GM21381 (cell line): ENCODE measurements around the gene TGFBR3.

Experiments used
- ATAC-seq: cut with Tn5 transposase; IDR thresholded peaks from one replicate; pipeline ENCODE4 v1.9.1; 2021; ENCODE audit warnings: mild to moderate bottlenecking, moderate library complexity; ENCODE audit not compliant: unreplicated experiment

The TGFBR3 gene

DNA sequence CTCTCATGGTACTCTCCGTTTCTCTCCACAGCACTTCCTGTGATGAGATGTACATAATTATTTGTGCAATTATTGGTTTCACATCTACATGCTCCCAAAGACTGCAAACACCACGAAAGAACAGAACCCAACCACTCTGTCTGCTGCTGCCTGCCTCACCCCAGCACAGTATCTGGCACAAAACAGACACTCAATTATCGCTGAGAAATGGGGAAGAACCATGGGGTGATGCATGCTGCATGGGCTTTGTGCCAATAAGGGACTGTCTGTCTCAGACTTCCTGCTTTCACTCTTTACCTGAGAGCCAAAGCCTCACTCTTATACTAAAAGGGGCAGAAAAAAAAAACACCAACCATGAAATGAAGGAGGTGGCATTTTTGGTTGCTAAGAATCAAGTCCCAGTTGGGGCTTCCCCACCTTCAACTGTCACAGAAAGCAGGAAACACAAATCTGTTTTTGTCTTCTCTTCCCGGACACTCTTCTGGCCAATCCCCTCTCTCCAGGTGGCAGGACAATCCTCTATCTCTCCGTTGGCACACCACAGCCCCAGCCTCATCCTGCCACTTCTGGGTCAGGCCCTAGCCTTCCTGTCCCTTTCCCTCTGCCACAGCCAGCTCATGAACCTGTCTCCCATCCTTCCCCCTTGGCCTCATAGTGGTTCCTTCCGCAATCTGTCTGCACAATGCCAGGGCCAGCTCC, 82.0 kb downstream of the TGFBR3 start:
- peak; percentile 82 for ATAC-seq

DNA sequence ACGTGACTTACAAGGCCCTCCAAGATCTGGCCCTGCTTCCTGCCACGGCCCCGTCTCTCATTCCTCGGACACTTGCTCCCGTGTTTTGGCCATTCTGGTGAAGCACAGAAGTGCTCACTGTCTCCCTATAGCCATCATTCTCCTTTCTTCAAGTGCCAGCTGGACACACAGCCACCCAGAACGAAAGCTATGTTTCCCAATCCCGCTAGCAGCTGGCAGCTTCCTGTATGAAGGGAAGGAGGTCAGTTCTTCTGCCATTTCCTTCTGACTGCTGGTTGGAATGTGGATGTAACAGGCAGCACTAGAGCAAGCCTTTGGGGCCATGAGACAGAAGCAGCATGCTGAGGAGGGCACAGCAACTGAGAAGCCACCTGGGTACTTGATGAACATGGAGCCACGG, 82.8 kb downstream of the TGFBR3 start:
- no peak for ATAC-seq

DNA sequence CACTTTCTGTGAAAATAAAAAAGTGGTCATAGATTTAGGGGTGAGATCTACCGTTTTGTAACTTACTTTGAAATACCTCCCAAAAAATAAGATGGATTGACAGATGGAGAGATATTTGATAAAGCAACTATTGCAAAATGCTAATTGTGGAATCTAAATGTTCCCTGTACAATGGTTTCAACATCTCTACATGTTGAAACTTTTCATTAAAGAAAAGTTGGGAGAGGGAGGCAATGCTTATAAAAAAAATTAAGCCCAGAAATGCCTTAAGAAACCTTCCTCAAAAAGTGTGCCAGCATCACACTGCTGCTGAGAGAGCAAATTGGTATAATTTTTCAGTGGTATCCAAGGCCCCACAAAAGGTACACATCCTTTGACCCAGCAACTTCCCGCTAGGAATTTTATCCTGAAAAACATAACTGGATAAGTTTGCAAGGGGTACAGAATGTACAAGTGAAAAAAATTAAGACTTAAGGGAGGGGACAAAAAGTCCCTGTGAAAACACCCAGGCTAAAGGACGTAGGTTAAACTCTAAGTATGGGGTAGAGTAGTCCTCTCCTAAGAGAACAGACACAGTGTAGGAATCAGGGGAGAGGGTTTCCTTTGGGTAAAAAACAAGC, 84.3 kb downstream of the TGFBR3 start:
- ATAC-seq = no peak

DNA sequence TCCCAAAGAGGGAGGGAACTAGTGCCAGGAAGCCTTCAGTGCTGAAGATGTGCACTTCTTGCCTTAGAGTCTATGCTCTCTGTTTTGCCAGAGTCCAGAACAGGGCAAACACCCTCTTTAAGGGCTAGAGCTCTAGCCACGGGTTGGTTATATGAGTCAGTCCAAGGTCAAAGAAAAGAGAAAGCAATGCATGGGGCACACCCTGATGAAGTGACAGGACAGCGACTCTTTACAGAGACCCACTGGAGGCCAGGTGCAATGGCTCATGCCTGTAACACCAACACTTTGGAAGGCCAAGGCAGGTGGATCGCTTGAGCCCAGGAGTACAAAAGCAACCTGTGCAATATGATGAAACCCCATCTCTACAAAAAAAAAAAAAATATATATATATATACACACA, 86.1 kb downstream of the TGFBR3 start:
- no peak for ATAC-seq

DNA sequence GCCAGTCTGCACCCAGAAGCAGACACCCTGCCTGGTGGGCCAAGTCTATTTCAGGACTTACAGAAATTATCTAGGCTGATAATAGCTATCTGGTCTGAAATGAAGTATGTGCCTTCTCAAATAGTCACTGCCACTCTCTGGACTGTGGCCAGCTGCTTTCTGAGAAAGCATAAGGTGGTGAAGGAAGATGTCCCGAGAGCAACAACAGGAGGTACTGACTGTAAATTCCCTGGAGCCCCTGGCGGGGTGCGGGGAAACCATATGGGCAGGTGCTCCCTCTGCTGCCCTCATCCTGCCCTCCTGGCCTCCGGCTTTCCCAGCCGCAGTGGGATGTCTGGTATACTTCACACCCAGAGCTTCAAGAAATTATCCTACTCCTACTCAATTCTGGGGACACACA, 86.8 kb downstream of the TGFBR3 start:
- no peak for ATAC-seq

- no peak for ATAC-seq
Measured at GRCh38 chr1:91798740-91799139, 87.2 kb downstream of the TGFBR3 start.

DNA sequence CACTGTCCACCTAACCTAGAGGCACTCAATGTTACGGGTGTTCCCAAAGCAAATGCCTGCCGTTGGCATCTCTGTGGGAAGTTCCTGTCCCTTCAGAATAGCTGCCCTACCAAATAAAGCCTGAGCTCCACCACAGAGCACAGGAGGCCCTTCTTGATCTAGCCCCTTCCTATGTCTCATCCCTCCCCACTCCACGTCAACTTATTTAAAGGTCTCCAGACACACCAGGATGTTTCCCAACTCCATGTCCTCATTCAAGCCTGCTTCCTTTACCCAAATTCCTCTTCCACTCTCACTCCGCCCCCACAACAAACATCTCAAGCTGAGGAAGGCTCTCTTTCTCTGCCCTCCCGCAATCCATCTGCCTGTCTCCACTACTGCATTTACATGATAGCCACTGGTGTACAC, 87.7 kb downstream of the TGFBR3 start:
- no peak for ATAC-seq

- ATAC-seq = no peak
Measured at GRCh38 chr1:91797164-91797563, 88.8 kb downstream of the TGFBR3 start.

DNA sequence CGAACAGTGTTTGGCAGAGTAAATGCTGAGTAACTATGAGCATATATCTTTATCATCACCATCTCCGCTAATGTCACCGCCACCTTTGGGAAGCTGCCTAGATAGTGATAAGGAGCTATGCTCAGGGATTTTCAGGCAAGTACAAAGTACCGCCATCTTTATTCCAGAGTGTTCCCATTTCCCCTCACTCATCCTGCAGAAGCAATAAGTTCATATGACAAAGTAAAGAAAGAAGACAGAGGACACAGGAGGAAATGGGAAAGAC, 89.6 kb downstream of the TGFBR3 start:
- ATAC-seq = no peak

DNA sequence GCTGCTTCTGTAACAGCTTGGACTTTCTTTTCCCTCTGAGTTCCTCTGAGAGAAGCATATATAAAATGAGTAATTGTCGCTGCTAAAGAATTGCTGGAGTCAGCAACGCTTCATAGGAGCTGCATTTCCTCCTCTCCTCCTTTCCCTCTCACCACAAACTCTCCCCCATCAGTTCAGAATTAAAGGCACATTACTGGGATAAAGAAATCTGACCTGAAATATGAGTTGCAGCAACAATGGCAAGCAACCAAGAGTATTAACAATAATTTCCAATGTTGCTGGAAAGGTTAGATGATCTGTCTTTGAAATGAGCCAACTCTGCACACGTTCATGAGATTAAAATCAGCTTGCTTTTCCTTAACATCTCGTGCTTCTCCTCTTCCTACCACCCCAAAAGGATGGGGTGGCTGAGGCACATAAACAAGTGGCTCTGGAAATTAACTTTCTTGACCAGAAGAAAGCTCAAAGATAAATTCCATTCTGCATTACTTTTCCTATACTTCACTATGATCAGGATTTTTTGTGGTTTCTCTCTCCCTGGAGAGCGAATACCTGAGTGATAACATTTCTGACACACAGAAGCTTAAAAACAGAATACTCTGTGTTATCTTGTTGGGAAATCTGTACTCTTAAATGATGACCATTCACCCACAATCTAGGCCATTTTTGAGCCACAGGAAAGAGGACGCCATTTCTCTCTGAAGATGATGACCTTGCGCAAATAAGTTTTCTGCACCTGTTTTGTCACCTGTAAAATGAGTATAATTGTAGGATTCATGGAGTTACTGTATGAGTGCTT, 90.2 kb downstream of the TGFBR3 start:
- ATAC-seq = no peak

- no peak for ATAC-seq
Measured at GRCh38 chr1:91793877-91794276, 92.1 kb downstream of the TGFBR3 start.

DNA sequence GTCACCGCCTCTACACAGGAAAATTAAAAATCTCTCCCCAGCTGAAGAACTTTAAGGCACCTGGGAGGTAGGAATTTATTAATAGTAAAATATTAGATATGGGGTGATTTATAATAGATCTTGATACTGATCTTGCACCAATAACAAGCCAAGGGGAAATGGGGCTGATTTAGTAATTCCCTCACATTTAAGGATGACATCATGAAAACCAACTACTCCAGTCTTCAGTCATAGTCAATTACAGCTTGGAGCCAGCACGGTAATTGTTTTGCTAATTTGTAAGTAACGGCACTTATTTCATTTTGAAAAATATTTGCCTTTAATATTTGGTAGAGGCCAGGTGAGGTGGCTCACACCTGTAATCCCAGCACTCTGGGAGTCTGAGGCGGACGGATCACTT, 92.8 kb downstream of the TGFBR3 start:
- no peak for ATAC-seq

DNA sequence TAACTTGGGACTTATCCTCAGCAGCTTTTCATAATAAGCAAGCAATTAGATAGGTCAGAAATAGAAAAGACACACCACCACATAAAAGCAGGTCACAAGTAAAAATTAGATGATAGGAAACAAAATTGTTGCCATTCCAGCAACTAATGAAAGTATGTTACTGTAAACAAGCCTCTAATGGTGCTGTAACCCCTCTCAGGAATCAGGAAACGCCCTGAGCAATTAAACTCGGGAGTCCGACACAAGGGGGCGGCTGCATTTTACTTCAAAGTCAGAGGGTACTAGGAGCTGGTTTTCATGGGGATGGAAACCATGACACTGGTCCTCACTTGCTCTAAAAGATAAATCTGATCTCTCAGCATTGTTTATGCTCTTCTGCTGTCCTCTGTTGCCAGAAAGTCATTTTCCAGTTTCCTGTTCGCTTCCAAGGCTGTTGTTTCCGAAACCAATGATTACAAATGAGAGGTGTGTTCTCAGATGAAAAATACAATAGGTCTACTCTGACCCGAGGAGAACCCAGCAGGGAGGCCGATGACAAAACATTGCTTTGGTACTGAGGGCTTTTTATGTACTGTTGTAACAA, 93.4 kb downstream of the TGFBR3 start:
- no peak for ATAC-seq

DNA sequence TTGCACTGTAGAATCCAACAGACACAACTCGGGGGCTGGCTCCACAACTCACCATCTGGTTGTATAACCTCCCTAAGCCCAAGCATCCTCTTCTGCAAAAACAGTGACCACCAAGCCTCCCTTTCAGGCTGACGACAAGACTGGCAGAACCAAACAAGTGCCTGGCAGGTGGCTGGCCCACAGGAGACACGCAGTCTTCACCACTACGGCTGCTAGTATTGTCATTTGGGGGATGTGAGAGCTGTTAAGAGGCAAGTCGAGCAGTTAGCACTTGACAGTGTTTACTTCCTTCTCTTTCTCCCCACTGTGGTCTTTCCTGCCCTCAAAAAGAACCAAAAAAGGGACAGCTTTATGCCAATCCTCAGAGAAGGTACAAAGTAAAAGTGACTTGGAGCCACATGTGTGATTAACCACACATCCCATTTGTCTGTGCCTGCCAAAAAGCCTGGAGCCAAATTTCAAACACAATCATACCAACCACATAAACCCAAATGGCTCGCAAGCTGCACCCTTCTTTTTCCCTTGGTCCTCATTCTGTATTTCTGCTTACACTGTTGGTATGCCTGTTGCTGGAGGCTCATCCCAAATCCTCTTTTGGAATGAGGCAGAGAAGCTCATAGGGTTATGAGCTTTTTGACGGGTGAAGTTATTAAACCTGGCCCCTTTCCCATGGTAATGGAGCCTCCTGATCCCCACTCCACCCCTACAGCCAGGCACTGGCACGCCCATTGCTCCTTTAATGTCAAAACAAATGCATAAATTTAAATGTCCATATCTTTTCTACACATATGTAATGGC, 94.1 kb downstream of the TGFBR3 start:
- ATAC-seq = no peak

DNA sequence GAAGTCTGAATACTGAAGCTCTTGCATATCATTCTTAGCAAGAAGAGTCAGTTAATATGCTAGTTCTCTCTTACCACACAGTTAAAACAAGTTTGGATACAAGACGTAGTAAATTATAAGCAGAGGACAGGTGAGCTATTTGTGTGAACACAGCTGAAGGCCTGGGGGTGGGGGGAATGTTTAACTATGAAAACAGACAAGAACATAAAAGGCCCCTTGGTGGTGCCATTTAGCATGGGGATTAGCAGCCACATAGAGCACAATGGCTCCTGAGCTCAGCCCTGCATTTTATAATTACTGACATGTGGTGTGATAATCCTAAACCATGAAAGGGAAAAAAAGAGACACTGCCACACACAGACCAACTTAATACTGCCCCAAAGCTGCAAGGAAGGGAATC, 94.8 kb downstream of the TGFBR3 start:
- no peak for ATAC-seq

- no peak for ATAC-seq
Measured at GRCh38 chr1:91790392-91790791, 95.6 kb downstream of the TGFBR3 start.

DNA sequence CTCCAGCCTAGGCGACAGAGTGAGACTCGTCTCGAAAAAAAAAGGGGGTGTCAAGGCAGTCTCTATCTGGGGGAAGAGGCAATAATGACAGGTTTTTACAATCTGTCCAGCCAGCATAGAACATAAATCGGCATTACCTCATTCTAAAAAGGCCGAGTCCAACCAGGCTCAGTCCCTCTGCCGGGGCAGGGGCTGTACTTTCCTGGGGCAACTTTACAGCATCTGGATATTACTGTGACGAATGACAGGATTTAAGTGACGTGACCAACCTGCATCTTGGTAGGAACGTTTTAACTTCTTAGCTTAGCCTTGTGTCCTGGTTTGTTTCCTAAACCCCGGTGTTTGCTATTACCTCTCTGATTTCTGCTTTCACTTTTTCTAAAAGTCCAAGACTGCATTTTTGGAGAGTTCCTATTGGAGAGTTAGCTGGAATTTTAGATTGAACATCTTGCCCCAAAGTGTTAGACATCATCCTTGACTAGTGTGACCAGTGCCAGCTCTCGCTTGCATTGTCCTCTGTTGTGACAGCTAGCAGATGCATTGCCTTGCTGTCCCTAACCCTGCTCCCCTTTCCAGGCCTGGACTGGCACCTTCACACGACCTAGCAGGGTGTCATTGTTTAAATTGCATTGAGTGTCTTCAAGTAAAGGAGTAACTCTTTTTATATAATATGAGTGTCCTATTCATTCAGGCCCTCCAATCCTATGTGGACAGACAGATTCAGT, 96.5 kb downstream of the TGFBR3 start:
- ATAC-seq = no peak

DNA sequence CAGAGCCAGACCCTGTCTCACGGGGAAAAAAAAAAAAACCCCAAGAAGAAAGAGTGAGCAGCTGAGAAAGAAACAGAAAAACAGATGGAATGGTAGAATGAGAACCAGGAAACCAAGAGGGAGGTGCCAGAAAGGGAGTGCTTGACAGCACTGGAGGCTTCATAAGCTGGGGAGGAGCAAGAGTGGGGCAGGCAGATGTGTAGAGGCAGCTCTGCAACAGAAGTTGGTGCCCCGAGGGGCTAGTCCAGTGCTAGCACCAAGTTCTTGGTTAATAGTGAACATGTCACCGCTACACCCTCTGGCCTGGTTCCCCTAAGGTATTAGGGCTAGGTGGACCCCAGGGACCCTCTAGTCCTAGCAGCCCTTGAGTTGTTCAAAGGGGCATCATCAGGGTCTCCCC, 98.0 kb downstream of the TGFBR3 start:
- ATAC-seq = no peak

- no peak for ATAC-seq
Measured at GRCh38 chr1:91784616-91785015, 101.3 kb downstream of the TGFBR3 start.

DNA sequence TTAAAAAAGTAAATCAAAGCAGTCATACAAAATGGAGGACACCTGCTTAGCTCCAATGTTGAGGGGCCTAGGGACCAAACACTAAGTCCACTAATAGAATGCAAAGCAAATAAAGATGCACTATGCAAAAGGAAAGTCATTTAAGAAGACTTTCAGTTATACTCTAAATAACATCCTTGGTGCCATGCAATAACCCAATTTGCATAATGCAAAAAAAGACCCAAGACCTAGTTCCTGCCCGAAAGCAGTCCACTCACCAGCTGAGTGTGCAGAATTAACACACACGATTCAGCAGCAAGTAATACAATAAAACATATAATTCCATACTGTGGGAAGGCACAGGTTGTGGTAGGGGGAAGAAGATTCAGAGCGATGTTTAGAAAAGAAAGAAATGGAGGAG, 101.8 kb downstream of the TGFBR3 start:
- no peak for ATAC-seq
